Activated CD4-positive, alpha-beta T cell treated with anti-CD3 and anti-CD28 coated beads for 36 hours (primary cell): ENCODE results near the gene MYO3B. TPM values are rescaled to one million over a fixed set of nuclear protein-coding genes. Genes with fewer than 3 reads are reported as not detected.

Experiments used
- ATAC-seq: fragments of 200-7000 bp; cut with Tn5 transposase; one replicate; pipeline ENCODE4 v1.10.0; 2021; ENCODE audit warnings: mild to moderate bottlenecking, moderate library complexity
- CTCF ChIA-PET: fragments of 350-600 bp; sonication (Branson Sonifier 250); formaldehyde crosslinking; loops from one replicate; lab custom pipeline; 2021; ENCODE audit warnings: antibody characterized with exemption; lab: Charles Lee
- POLR2A ChIA-PET: fragments of 350-600 bp; sonication (Branson Sonifier 250); formaldehyde crosslinking; loops from one replicate; lab custom pipeline; 2021; ENCODE audit warnings: antibody characterized with exemption, inconsistent platforms; lab: Charles Lee
- DNase-seq: peaks from one replicate; pipeline ENCODE4 v3.0.0-alpha.2; 2020
- H3K27ac Mint-ChIP-seq: one replicate; pipeline ENCODE4 v1.8.0; 2021; ENCODE audit warnings: mixed read lengths
- H3K27me3 Mint-ChIP-seq: one replicate; pipeline ENCODE4 v1.8.0; 2021; ENCODE audit warnings: mixed read lengths
- H3K36me3 Mint-ChIP-seq: one replicate; pipeline ENCODE4 v1.8.0; 2021; ENCODE audit warnings: low read depth, mixed read lengths
- H3K4me1 Mint-ChIP-seq: one replicate; pipeline ENCODE4 v1.8.0; 2021; ENCODE audit warnings: mixed read lengths
- H3K4me3 Mint-ChIP-seq: one replicate; pipeline ENCODE4 v1.8.0; 2021; ENCODE audit warnings: mild to moderate bottlenecking, moderate library complexity, mixed read lengths
- H3K9me3 Mint-ChIP-seq: one replicate; pipeline ENCODE4 v1.8.0; 2021; ENCODE audit warnings: low read depth, mixed read lengths
- intact Hi-C, 2 experiments: fragments of 100-400 bp; cut with DNase I in 1 of 2; cut with micrococcal nuclease in 1 of 2; formaldehyde crosslinking; loops; one replicate each; pipeline versions ENCODE4 v1.14.2 to v1.15.1; 2022 to 2024; cut with DNase I, micrococcal nuclease
- total RNA-seq, 2 experiments: library from RNA; stranded (reverse); gene quantifications; one replicate each; pipeline ENCODE4 v1.2.3, GENCODE V29; 2021

MYO3B gene
- total RNA-seq, 2 experiments from 2014 or later, result 0.97 to 1.2 TPM

GRCh38 chr2:170163411-170164065, 14.4 kb upstream of the MYO3B start:
- Mint-ChIP-seq H3K36me3 (no peaks in the 10 kb centered on the region), H3K4me1 (peaks cover 4% of the 10 kb centered on the region), H3K4me3 (no peak overlapping the region), H3K27ac (no peak overlapping the region), H3K9me3 (no peaks in the 10 kb centered on the region), H3K27me3 (peaks cover 16% of the 10 kb centered on the region)
- POLR2A ChIA-PET, result no interaction called here
- CTCF ChIA-PET, result interaction anchor here (0.6 kb wide), 1 partner anchor 292 kb away, joined by 5 read pairs; no protein-coding TSS in a partner anchor
- no peak for DNase-seq
- ATAC-seq, result no peak
- intact Hi-C loops, result no loop called here

GRCh38 chr2:170165129-170165528, 12.8 kb upstream of the MYO3B start:
- POLR2A ChIA-PET, result interaction anchor here (0.7 kb wide), 1 partner anchor 13 kb away, joined by 3 read pairs; no protein-coding TSS in a partner anchor
- no peaks in the 10 kb centered on the region for H3K9me3 Mint-ChIP-seq
- ATAC-seq, result no peak

GRCh38 chr2:170166735-170167134, 11.2 kb upstream of the MYO3B start:
- ChIA-PET CTCF (interaction anchor here (0.6 kb wide), 1 partner anchor 500 kb away, joined by 3 read pairs; no protein-coding TSS in a partner anchor), POLR2A (no interaction called here)
- Mint-ChIP-seq H3K36me3 (no peaks in the 10 kb centered on the region), H3K4me3 (no peak overlapping the region), H3K4me1 (peaks cover 4% of the 10 kb centered on the region), H3K9me3 (no peaks in the 10 kb centered on the region), H3K27ac (no peak overlapping the region), H3K27me3 (peaks cover 18% of the 10 kb centered on the region)
- ATAC-seq, result no peak
- no peak for DNase-seq
- intact Hi-C loops, result no loop called here

More at GRCh38 chr2:170165129-170165528, 12.8 kb upstream of the MYO3B start:
- no peak overlapping the region for H3K4me3 Mint-ChIP-seq
- H3K4me1 Mint-ChIP-seq, result peaks cover 4% of the 10 kb centered on the region
- no peak for DNase-seq
- H3K27ac Mint-ChIP-seq, result no peak overlapping the region
- no peaks in the 10 kb centered on the region for H3K36me3 Mint-ChIP-seq
- peaks cover 16% of the 10 kb centered on the region for H3K27me3 Mint-ChIP-seq
- CTCF ChIA-PET, result no interaction called here
- intact Hi-C loops, result no loop called here

- Mint-ChIP-seq H3K27me3 (peaks cover 9% of the 10 kb centered on the region), H3K4me3 (no peak overlapping the region), H3K27ac (no peak overlapping the region), H3K9me3 (no peaks in the 10 kb centered on the region), H3K4me1 (no peaks in the 10 kb centered on the region), H3K36me3 (no peaks in the 10 kb centered on the region)
- CTCF ChIA-PET, result no interaction called here
- POLR2A ChIA-PET, result no interaction called here
- no peak for DNase-seq
- intact Hi-C loops, result no loop called here
- no peak for ATAC-seq
Observed at GRCh38 chr2:170170281-170171040, 7.5 kb upstream of the MYO3B start.

- no peak for DNase-seq
- peaks cover 3% of the 10 kb centered on the region for H3K27me3 Mint-ChIP-seq
- H3K27ac Mint-ChIP-seq, result no peak overlapping the region
- H3K36me3 Mint-ChIP-seq, result no peaks in the 10 kb centered on the region
- no peak for ATAC-seq
- POLR2A ChIA-PET, result interaction anchor here (0.6 kb wide), 1 partner anchor 31 kb away, joined by 5 read pairs; no protein-coding TSS in a partner anchor
- intact Hi-C loops, result no loop called here
- CTCF ChIA-PET, result no interaction called here
- H3K9me3 Mint-ChIP-seq, result no peaks in the 10 kb centered on the region
- peaks cover 13% of the 10 kb centered on the region for H3K4me1 Mint-ChIP-seq
- H3K4me3 Mint-ChIP-seq, result no peak overlapping the region
Observed at GRCh38 chr2:170176212-170176611, 1.7 kb upstream of the MYO3B start.

GRCh38 chr2:170180031-170180566, 2.2 kb downstream of the MYO3B start:
- Mint-ChIP-seq H3K4me1 (peaks cover 13% of the 10 kb centered on the region), H3K9me3 (peaks cover 2% of the 10 kb centered on the region), H3K27ac (no peak overlapping the region), H3K4me3 (no peak overlapping the region), H3K36me3 (no peaks in the 10 kb centered on the region), H3K27me3 (no peaks in the 10 kb centered on the region)
- DNase-seq, result no peak
- ATAC-seq, result no peak
- intact Hi-C loops, result no loop called here
- CTCF ChIA-PET, result interaction anchor here (0.5 kb wide), 1 partner anchor 347 kb away, joined by 3 read pairs; no protein-coding TSS in a partner anchor
- POLR2A ChIA-PET, result no interaction called here

GRCh38 chr2:170181602-170182001, 3.7 kb downstream of the MYO3B start:
- H3K27ac Mint-ChIP-seq, result no peak overlapping the region
- no peaks in the 10 kb centered on the region for H3K27me3 Mint-ChIP-seq
- intact Hi-C loops, result no loop called here
- ChIA-PET CTCF (no interaction called here), POLR2A (no interaction called here)
- no peak overlapping the region for H3K4me3 Mint-ChIP-seq
- H3K36me3 Mint-ChIP-seq, result no peaks in the 10 kb centered on the region
- no peak for DNase-seq
- H3K4me1 Mint-ChIP-seq, result peaks cover 13% of the 10 kb centered on the region
- no peak for ATAC-seq
- H3K9me3 Mint-ChIP-seq, result peaks cover 8% of the 10 kb centered on the region

GRCh38 chr2:170185319-170185718, 7.4 kb downstream of the MYO3B start:
- Mint-ChIP-seq H3K27me3 (peaks cover 4% of the 10 kb centered on the region), H3K27ac (no peak overlapping the region), H3K36me3 (no peaks in the 10 kb centered on the region), H3K9me3 (peaks cover 22% of the 10 kb centered on the region), H3K4me3 (no peak overlapping the region), H3K4me1 (peaks cover 2% of the 10 kb centered on the region)
- ATAC-seq (no peak), DNase-seq (no peak)
- POLR2A ChIA-PET, result no interaction called here
- intact Hi-C loops, result no loop called here
- CTCF ChIA-PET, result no interaction called here

- Mint-ChIP-seq H3K27ac (no peak overlapping the region), H3K9me3 (peaks cover 22% of the 10 kb centered on the region), H3K27me3 (peaks cover 7% of the 10 kb centered on the region), H3K36me3 (no peaks in the 10 kb centered on the region), H3K4me3 (no peak overlapping the region), H3K4me1 (no peaks in the 10 kb centered on the region)
- POLR2A ChIA-PET, result no interaction called here
- intact Hi-C loops, result no loop called here
- CTCF ChIA-PET, result no interaction called here
- DNase-seq (no peak), ATAC-seq (no peak)
Observed at GRCh38 chr2:170189757-170190156, 11.8 kb downstream of the MYO3B start.

GRCh38 chr2:170190172-170190571, 12.2 kb downstream of the MYO3B start:
- no peak for ATAC-seq
- no peaks in the 10 kb centered on the region for H3K36me3 Mint-ChIP-seq

GRCh38 chr2:170191166-170191866, 13.4 kb downstream of the MYO3B start:
- Mint-ChIP-seq H3K4me3 (no peak overlapping the region), H3K9me3 (peaks cover 15% of the 10 kb centered on the region), H3K4me1 (no peaks in the 10 kb centered on the region), H3K27ac (no peak overlapping the region), H3K36me3 (no peaks in the 10 kb centered on the region), H3K27me3 (peaks cover 15% of the 10 kb centered on the region)
- ChIA-PET POLR2A (no interaction called here), CTCF (no interaction called here)
- ATAC-seq (no peak), DNase-seq (no peak)
- intact Hi-C loops, result no loop called here

More at GRCh38 chr2:170190172-170190571, 12.2 kb downstream of the MYO3B start:
- intact Hi-C loops, result no loop called here
- Mint-ChIP-seq H3K4me3 (no peak overlapping the region), H3K27me3 (peaks cover 11% of the 10 kb centered on the region), H3K27ac (no peak overlapping the region), H3K4me1 (no peaks in the 10 kb centered on the region), H3K9me3 (peaks cover 21% of the 10 kb centered on the region)
- ChIA-PET CTCF (no interaction called here), POLR2A (no interaction called here)
- no peak for DNase-seq
